OCI-LY1 (cell line): ENCODE results near the gene RALGPS1.

ENCODE experiments used
- H2AFZ ChIP-seq: fragments of 200-600 bp; sonication (generic), shearing (Covaris generic); 2 replicates; pipeline ENCODE4 v1.6.0; 2014; ENCODE audit warnings: antibody characterized with exemption, mild to moderate bottlenecking, low read length
- H3F3A ChIP-seq: fragments of 200-600 bp; sonication (generic), shearing (Covaris generic); 2 replicates; pipeline ENCODE4 v1.6.0; 2014; ENCODE audit warnings: mild to moderate bottlenecking, antibody characterized with exemption, low read length, moderate library complexity; ENCODE audit not compliant: insufficient read depth
- H3K27ac ChIP-seq: fragments of 200-600 bp; sonication (generic); 2 replicates; pipeline ENCODE4 v1.5.1; 2014; ENCODE audit warnings: low read length, mixed run types, mild to moderate bottlenecking, low read depth; ENCODE audit not compliant: poor library complexity, severe bottlenecking
- H3K27me3 ChIP-seq: fragments of 200-600 bp; sonication (generic); 2 replicates; pipeline ENCODE4 v1.6.0; 2014; ENCODE audit warnings: antibody characterized with exemption, mild to moderate bottlenecking, low read length, moderate library complexity; ENCODE audit not compliant: insufficient read depth
- H3K36me3 ChIP-seq: fragments of 200-600 bp; sonication (generic); 2 replicates; pipeline ENCODE4 v1.6.1; 2014; ENCODE audit warnings: mild to moderate bottlenecking, antibody characterized with exemption, low read length, moderate library complexity, mixed read lengths; ENCODE audit not compliant: insufficient read depth
- H3K4me1 ChIP-seq: fragments of 200-600 bp; sonication (generic); 2 replicates; pipeline ENCODE4 v1.5.1; 2014; ENCODE audit warnings: mild to moderate bottlenecking, low read length, moderate library complexity; ENCODE audit not compliant: insufficient read depth, severe bottlenecking
- H3K4me2 ChIP-seq: fragments of 200-600 bp; sonication (generic), shearing (Covaris generic); 2 replicates; pipeline ENCODE4 v1.6.1; 2014; ENCODE audit warnings: low read length
- H3K4me3 ChIP-seq: fragments of 200-600 bp; sonication (generic); 2 replicates; pipeline ENCODE4 v1.5.1; 2014; ENCODE audit warnings: low read length, low read depth, mild to moderate bottlenecking, mixed read lengths; ENCODE audit not compliant: poor library complexity, severe bottlenecking
- H3K79me2 ChIP-seq: fragments of 200-600 bp; shearing (Covaris generic); 2 replicates; pipeline ENCODE4 v1.6.1; 2016; ENCODE audit warnings: mixed run types, low read length, mixed read lengths; ENCODE audit not compliant: insufficient read depth
- H3K9ac ChIP-seq: fragments of 200-600 bp; sonication (generic), shearing (Covaris generic); 2 replicates; pipeline ENCODE4 v1.6.1; 2014; ENCODE audit warnings: mild to moderate bottlenecking, low read length, mixed read lengths
- H3K9me2 ChIP-seq: fragments of 200-600 bp; sonication (generic), shearing (Covaris generic); 2 replicates; pipeline ENCODE4 v1.6.1; 2014; ENCODE audit warnings: low read depth, mild to moderate bottlenecking, low read length, mixed read lengths
- H3K9me3 ChIP-seq: fragments of 200-600 bp; shearing (Covaris generic); 2 replicates; pipeline ENCODE4 v1.6.1; 2014; ENCODE audit warnings: low read length, mixed read lengths
- H4K20me1 ChIP-seq: fragments of 200-600 bp; sonication (generic), shearing (Covaris generic); 2 replicates; pipeline ENCODE4 v1.6.0; 2016; ENCODE audit warnings: mild to moderate bottlenecking, low read length; ENCODE audit not compliant: insufficient read depth
- EZH2 ChIP-seq: fragments of 200-600 bp; sonication (generic), shearing (Covaris generic); IDR thresholded peaks from 2 replicates; pipeline ENCODE4 v1.8.0; 2017; ENCODE audit warnings: borderline replicate concordance, mixed run types, mild to moderate bottlenecking, antibody characterized with exemption, low read length, moderate library complexity, mixed read lengths
- TF ChIP-seq, protein P1 (sequence below): fragments of 200-600 bp; sonication (generic), shearing (Covaris generic); IDR thresholded peaks from 2 replicates; pipeline ENCODE4 v1.5.1; 2017; ENCODE audit warnings: mild to moderate bottlenecking, antibody characterized with exemption, low read length, moderate library complexity, mixed read lengths

The RALGPS1 gene

DNA sequence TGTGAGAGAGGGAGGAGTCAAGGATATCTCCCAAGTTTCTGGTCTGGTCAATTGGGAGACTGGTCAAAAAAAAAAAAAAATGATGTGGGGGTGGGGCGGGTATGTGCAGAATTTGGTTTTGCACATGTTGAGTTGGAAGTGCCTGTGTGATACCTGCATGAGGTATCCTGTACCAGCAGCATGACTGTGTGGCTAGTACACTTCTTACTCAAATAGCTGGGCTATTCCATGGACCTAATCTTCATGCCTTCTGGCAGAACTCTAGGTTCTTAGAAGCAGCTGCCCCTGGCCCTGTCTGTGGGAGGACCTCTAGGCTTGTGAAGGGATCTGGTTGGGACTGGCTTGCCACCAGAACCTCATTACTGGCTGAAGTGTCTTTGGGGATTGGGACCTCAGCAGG is 93.5 kb downstream of the RALGPS1 start:
- Histone ChIP-seq H3K4me1 (no peaks in the 10 kb centered on the region), H3K4me3 (no peak overlapping the region), H3K27ac (no peak overlapping the region), H3K9me3 (no peaks in the 10 kb centered on the region), H3K79me2 (no peaks in the 10 kb centered on the region), H3K9me2 (no peaks in the 10 kb centered on the region), H3K9ac (no peak overlapping the region), H2AFZ (no peak overlapping the region), H3K4me2 (no peak overlapping the region), H3F3A (no peaks in the 10 kb centered on the region), H3K36me3 (no peaks in the 10 kb centered on the region), H4K20me1 (no peaks in the 10 kb centered on the region), H3K27me3 (no peaks in the 10 kb centered on the region)
- TF ChIP-seq, protein P1, sequence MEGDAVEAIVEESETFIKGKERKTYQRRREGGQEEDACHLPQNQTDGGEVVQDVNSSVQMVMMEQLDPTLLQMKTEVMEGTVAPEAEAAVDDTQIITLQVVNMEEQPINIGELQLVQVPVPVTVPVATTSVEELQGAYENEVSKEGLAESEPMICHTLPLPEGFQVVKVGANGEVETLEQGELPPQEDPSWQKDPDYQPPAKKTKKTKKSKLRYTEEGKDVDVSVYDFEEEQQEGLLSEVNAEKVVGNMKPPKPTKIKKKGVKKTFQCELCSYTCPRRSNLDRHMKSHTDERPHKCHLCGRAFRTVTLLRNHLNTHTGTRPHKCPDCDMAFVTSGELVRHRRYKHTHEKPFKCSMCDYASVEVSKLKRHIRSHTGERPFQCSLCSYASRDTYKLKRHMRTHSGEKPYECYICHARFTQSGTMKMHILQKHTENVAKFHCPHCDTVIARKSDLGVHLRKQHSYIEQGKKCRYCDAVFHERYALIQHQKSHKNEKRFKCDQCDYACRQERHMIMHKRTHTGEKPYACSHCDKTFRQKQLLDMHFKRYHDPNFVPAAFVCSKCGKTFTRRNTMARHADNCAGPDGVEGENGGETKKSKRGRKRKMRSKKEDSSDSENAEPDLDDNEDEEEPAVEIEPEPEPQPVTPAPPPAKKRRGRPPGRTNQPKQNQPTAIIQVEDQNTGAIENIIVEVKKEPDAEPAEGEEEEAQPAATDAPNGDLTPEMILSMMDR, result no peak
- no peak for TF ChIP-seq EZH2

DNA sequence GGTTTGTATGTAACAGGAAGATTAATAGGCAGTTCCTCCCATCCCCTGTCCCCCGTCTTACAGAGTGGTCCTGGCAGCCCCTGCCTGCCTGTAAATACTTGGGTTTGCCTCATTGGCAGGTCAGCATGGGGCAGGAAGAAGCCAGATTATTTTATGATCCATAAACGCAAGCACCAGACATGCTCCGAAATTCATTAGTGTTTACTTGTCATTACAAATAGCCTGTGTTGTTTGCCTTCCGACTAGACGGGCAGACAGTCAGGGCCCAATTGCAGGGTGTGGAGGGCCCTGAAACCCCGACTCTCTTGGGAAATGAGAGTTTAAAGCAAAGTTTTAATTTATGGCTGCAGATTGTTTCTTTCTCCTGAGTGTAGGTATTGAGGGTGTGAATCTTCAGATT is 97.2 kb downstream of the RALGPS1 start:
- Histone ChIP-seq H3K9me2 (no peaks in the 10 kb centered on the region), H2AFZ (no peak overlapping the region), H3K36me3 (no peaks in the 10 kb centered on the region), H3K27ac (no peak overlapping the region), H4K20me1 (no peaks in the 10 kb centered on the region), H3K9me3 (no peaks in the 10 kb centered on the region), H3K9ac (no peak overlapping the region), H3K79me2 (no peaks in the 10 kb centered on the region), H3K4me3 (no peak overlapping the region), H3F3A (no peaks in the 10 kb centered on the region), H3K27me3 (no peaks in the 10 kb centered on the region), H3K4me2 (no peak overlapping the region), H3K4me1 (no peaks in the 10 kb centered on the region)
- no peak for TF ChIP-seq EZH2
- TF ChIP-seq, protein P1, result no peak

DNA sequence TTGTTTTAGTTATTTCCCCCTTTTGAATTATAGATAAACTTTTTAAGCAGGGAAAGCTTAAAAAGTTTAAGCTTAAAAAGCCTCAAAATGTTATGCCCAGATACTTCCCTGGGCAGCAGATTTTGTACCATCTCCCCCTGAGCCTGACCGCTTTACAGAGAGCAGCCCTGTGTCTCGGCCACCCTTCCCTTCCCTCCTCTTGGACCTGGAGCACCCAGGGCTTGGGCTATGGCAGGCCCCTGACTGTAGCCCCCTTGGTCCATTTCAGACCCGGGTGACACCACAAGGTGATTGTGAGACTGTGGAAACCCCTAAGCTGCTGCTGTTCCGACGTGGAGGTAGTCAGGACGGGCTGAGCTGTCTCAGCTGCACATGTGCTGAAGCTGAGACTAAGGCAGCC is 97.7 kb downstream of the RALGPS1 start:
- no peak overlapping the region for H3K9ac ChIP-seq
- no peak overlapping the region for H3K27ac ChIP-seq
- no peaks in the 10 kb centered on the region for H3K27me3 ChIP-seq
- TF ChIP-seq, protein P1, result no peak
- no peak for TF ChIP-seq EZH2
- H3K4me2 ChIP-seq, result no peak overlapping the region
- no peaks in the 10 kb centered on the region for H3K79me2 ChIP-seq
- H4K20me1 ChIP-seq, result no peaks in the 10 kb centered on the region
- H3F3A ChIP-seq, result no peaks in the 10 kb centered on the region
- no peak overlapping the region for H3K4me3 ChIP-seq
- no peak overlapping the region for H2AFZ ChIP-seq
- H3K9me2 ChIP-seq, result no peaks in the 10 kb centered on the region
- H3K9me3 ChIP-seq, result no peaks in the 10 kb centered on the region
- H3K4me1 ChIP-seq, result no peaks in the 10 kb centered on the region
- no peaks in the 10 kb centered on the region for H3K36me3 ChIP-seq
